Neuronal stem cell (in vitro differentiated cells): ENCODE results near the gene FASTKD1.

ENCODE experiments used
- DNase-seq: peaks from one replicate; pipeline ENCODE4 v3.0.0-alpha.2; 2013; ENCODE audit warnings: low spot score
- H2AFZ ChIP-seq: one replicate; pipeline ENCODE4 v1.6.1; 2013; ENCODE audit warnings: mild to moderate bottlenecking, low read length, inconsistent platforms
- H2AK5ac ChIP-seq: 2 replicates; pipeline ENCODE4 v1.6.1; 2013; ENCODE audit warnings: low read depth, mild to moderate bottlenecking, inconsistent platforms, low read length, moderate library complexity, mixed read lengths
- H2BK120ac ChIP-seq: 2 replicates; pipeline ENCODE4 v1.6.1; 2013; ENCODE audit warnings: low read depth, mild to moderate bottlenecking, inconsistent platforms, low read length, moderate library complexity, mixed read lengths
- H2BK12ac ChIP-seq: one replicate; pipeline ENCODE4 v1.6.1; 2013; ENCODE audit warnings: low read length, inconsistent platforms
- H2BK15ac ChIP-seq: 2 replicates; pipeline ENCODE4 v1.6.1; 2013; ENCODE audit warnings: mild to moderate bottlenecking, low read length, inconsistent platforms, mixed read lengths
- H2BK5ac ChIP-seq: one replicate; pipeline ENCODE4 v1.6.1; 2013; ENCODE audit warnings: inconsistent platforms, mild to moderate bottlenecking, low read length, moderate library complexity
- H3K14ac ChIP-seq: one replicate; pipeline ENCODE4 v1.6.1; 2013; ENCODE audit warnings: low read length, inconsistent platforms
- H3K18ac ChIP-seq: 2 replicates; pipeline ENCODE4 v1.6.1; 2013; ENCODE audit warnings: low read length, inconsistent platforms
- H3K23ac ChIP-seq: 2 replicates; pipeline ENCODE4 v1.6.1; 2013; ENCODE audit warnings: low read depth, mild to moderate bottlenecking, mixed read lengths, low read length, inconsistent platforms; ENCODE audit not compliant: poor library complexity
- H3K27ac ChIP-seq: replicated peaks from 3 replicates; pipeline ENCODE4 v1.5.1; 2013; ENCODE audit warnings: low read length, inconsistent platforms
- H3K27me3 ChIP-seq, 3 experiments: 2 replicates each; pipeline ENCODE4 v1.6.1; 2013; ENCODE audit warnings: low read length in 3 of 3, mild to moderate bottlenecking in 2 of 3, inconsistent platforms in 1 of 3, low read depth in 1 of 3, mixed read lengths in 1 of 3, moderate library complexity in 1 of 3; ENCODE audit not compliant: control insufficient read depth in 3 of 3, insufficient read depth in 3 of 3
- H3K36me3 ChIP-seq, 2 donors: replicated peaks in 1 of 2; 2 replicates each; pipeline ENCODE4 v1.6.1; 2013; ENCODE audit warnings: low read length in 2 of 2; ENCODE audit not compliant: control insufficient read depth in 2 of 2, insufficient read depth in 2 of 2
- H3K4ac ChIP-seq: 2 replicates; pipeline ENCODE4 v1.6.1; 2013; ENCODE audit warnings: inconsistent platforms, mild to moderate bottlenecking, low read length, moderate library complexity
- H3K4me1 ChIP-seq, 2 donors: 1 replicate in 1 of 2; 2 replicates in 1 of 2; pipeline ENCODE4 v1.6.1; 2013; ENCODE audit warnings: low read length in 2 of 2, low read depth in 1 of 2; ENCODE audit not compliant: control insufficient read depth in 2 of 2, insufficient read depth in 1 of 2
- H3K4me2 ChIP-seq: one replicate; pipeline ENCODE4 v1.6.1; 2013; ENCODE audit warnings: mild to moderate bottlenecking, low read length, inconsistent platforms; ENCODE audit not compliant: insufficient read depth, poor library complexity, severe bottlenecking
- H3K4me3 ChIP-seq, 2 donors: 2 replicates each; pipeline ENCODE4 v1.5.1; 2013; ENCODE audit warnings: low read length in 2 of 2, mild to moderate bottlenecking in 2 of 2, inconsistent platforms in 1 of 2, moderate library complexity in 1 of 2
- H3K79me1 ChIP-seq: one replicate; pipeline ENCODE4 v1.6.1; 2013; ENCODE audit warnings: low read depth, mild to moderate bottlenecking, inconsistent platforms, low read length, moderate library complexity
- H3K9ac ChIP-seq: one replicate; pipeline ENCODE4 v1.6.1; 2013; ENCODE audit warnings: mild to moderate bottlenecking, low read depth, low read length, inconsistent platforms; ENCODE audit not compliant: poor library complexity
- H3K9me3 ChIP-seq, 2 donors: replicated peaks in 1 of 2; 2 replicates each; pipeline versions ENCODE3 to v1.6.1; 2013; ENCODE audit warnings: low read length in 2 of 2, mild to moderate bottlenecking in 2 of 2, inconsistent platforms in 1 of 2, low read depth in 1 of 2, mixed read lengths in 1 of 2, moderate library complexity in 1 of 2; ENCODE audit not compliant: control insufficient read depth in 2 of 2, insufficient read depth in 1 of 2
- H4K8ac ChIP-seq: one replicate; pipeline ENCODE4 v1.6.1; 2013; ENCODE audit warnings: low read depth, mild to moderate bottlenecking, inconsistent platforms, low read length, moderate library complexity
- H4K91ac ChIP-seq: one replicate; pipeline ENCODE4 v1.6.1; 2013; ENCODE audit warnings: low read length, low read depth, mild to moderate bottlenecking, inconsistent platforms; ENCODE audit not compliant: poor library complexity
- WGBS, 2 donors: extraction: QIAGEN DNeasy Blood & Tissue Kit; methylation state at CpG; one replicate each; pipeline ENCODE4 v1.1.7; 2013; ENCODE audit warnings: missing lambda C conversion rate in 2 of 2, mixed read lengths in 1 of 2; ENCODE audit not compliant: insufficient read length in 2 of 2, insufficient replicate concordance in 1 of 2; ENCODE audit errors: extremely low coverage in 2 of 2; 5-methylcytosine and 5-hydroxymethylcytosine counted together

FASTKD1 gene

GRCh38 chr2:169509955-169510354 lies 63.7 kb downstream of the FASTKD1 start:
- WGBS, 2 donors = no CpG with 5 or more reads among the region's 8 CpGs
- peak overlapping the region; percentile 31 for H2AFZ ChIP-seq
- H3K9ac ChIP-seq = no peak overlapping the region

DNA sequence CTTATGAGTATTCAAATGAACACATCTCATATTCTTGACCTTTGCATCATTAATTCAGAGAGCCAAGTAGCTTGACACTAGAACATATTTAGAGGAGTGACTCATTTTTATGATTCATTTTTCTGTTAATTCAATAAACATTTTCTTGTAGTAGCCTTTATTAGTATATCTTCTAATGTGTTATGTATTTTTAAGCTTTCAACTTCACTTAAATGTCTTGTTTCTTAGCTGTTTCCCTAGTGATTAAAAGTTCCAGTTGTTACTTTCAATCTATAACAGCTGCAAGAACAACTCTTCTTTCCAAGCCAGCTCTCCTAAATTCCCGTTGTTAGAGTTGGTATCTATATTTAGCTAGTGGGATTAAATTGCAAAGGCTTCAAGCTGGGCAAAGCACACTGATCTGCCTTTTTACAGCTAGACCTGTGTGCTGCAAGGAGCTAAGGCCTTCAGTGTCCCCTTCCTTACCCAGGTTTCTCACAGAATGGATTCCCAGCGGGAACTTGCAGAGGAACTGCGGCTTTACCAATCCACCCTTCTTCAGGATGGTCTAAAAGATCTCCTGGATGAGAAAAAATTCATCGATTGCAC lies 64.3 kb downstream of the FASTKD1 start, which contains the start of gene KLHL41:
KLHL41 (plus strand) TSS at position 405 of the 588 bp plus-strand sequence; CDS start at position 482, 77 bp downstream.
- Histone ChIP-seq H3K9ac (no peak within 1 kb of the TSS), H2BK5ac (no peak within 1 kb of the TSS), H2AK5ac (no peak within 1 kb of the TSS), H2BK15ac (no peak within 1 kb of the TSS), H4K8ac (no peak within 1 kb of the TSS), H3K23ac (no peak within 1 kb of the TSS), H3K4ac (no peak within 1 kb of the TSS), H3K27me3 (no peaks in the 10 kb centered on the region), H2AFZ (peak within 1 kb of the TSS; percentile 31), H3K79me1 (no peaks in the 10 kb centered on the region), H3K4me1 (peaks cover 3 to 15% of the 10 kb centered on the region in 2 donors), H2BK120ac (no peak within 1 kb of the TSS), H3K14ac (no peak within 1 kb of the TSS), H3K18ac (no peak within 1 kb of the TSS), H3K4me2 (no peak within 1 kb of the TSS), H3K27ac (no peak within 1 kb of the TSS), H4K91ac (no peak within 1 kb of the TSS), H3K4me3 (no peak within 1 kb of the TSS), H3K9me3 (no peaks in the 10 kb centered on the region), H3K36me3 (no peaks in the 10 kb centered on the region), H2BK12ac (no peak within 1 kb of the TSS)
- DNase-seq = no peak
- no CpG with 5 or more reads among the region's 4 CpGs for WGBS, 2 donors

More at GRCh38 chr2:169509955-169510354, 63.7 kb downstream of the FASTKD1 start:
- Histone ChIP-seq H3K23ac (no peak overlapping the region), H3K4me1 (peaks cover 3 to 15% of the 10 kb centered on the region in 2 donors), H2BK120ac (no peak overlapping the region), H3K14ac (no peak overlapping the region), H4K8ac (no peak overlapping the region), H3K36me3 (no peaks in the 10 kb centered on the region), H2BK5ac (no peak overlapping the region), H3K18ac (no peak overlapping the region), H3K79me1 (no peaks in the 10 kb centered on the region), H3K27ac (no peak overlapping the region), H2BK15ac (no peak overlapping the region), H2AK5ac (no peak overlapping the region), H4K91ac (no peak overlapping the region), H2BK12ac (no peak overlapping the region), H3K4me2 (no peak overlapping the region), H3K9me3 (no peaks in the 10 kb centered on the region), H3K4me3 (no peak overlapping the region), H3K4ac (no peak overlapping the region), H3K27me3 (no peaks in the 10 kb centered on the region)
- no peak for DNase-seq

DNA sequence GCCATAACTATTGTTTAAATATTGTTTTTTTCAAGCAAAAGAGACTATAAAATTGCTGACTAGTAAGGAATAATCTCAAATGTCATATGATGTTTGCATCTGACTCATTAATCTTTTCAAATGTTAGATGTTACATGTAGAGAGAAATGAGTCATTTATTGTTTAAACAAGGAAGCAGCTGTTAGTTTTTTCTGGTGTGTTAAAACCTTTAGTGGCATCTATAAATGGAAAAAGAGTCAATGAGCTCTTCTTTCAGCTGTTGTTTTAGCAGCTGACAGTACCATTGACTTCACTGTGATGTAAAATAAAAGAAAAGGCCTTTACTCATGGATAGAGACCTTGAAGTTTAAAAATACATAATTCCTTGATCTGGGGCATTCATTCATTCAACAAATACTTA lies 66.0 kb downstream of the FASTKD1 start:
- H2BK120ac ChIP-seq = no peak overlapping the region
- no peak overlapping the region for H3K14ac ChIP-seq
- H3K27ac ChIP-seq = no peak overlapping the region
- no peak overlapping the region for H3K23ac ChIP-seq
- H3K9ac ChIP-seq = no peak overlapping the region
- H3K27me3 ChIP-seq = no peaks in the 10 kb centered on the region
- H2AFZ ChIP-seq = no peak overlapping the region
- no peaks in the 10 kb centered on the region for H3K9me3 ChIP-seq
- no peaks in the 10 kb centered on the region for H3K79me1 ChIP-seq
- no peak for DNase-seq
- peaks cover 3 to 8% of the 10 kb centered on the region in 2 donors for H3K4me1 ChIP-seq
- H3K36me3 ChIP-seq = no peaks in the 10 kb centered on the region
- no peak overlapping the region for H2BK5ac ChIP-seq
- no peak overlapping the region for H3K18ac ChIP-seq
- no peak overlapping the region for H3K4me3 ChIP-seq
- H4K91ac ChIP-seq = no peak overlapping the region
- H4K8ac ChIP-seq = no peak overlapping the region
- no peak overlapping the region for H3K4ac ChIP-seq
- no peak overlapping the region for H2BK12ac ChIP-seq
- H3K4me2 ChIP-seq = no peak overlapping the region
- H2BK15ac ChIP-seq = no peak overlapping the region
- no peak overlapping the region for H2AK5ac ChIP-seq

- no CpG with 5 or more reads among the region's 19 CpGs for WGBS, 2 donors
Observed at GRCh38 chr2:169504651-169505050, 69.0 kb downstream of the FASTKD1 start.

More at GRCh38 chr2:169504651-169505050, 69.0 kb downstream of the FASTKD1 start:
- Histone ChIP-seq H4K8ac (no peak overlapping the region), H2BK120ac (no peak overlapping the region), H3K4ac (no peak overlapping the region), H3K18ac (no peak overlapping the region), H3K23ac (no peak overlapping the region), H3K27ac (no peak overlapping the region), H3K14ac (no peak overlapping the region), H3K4me1 (peaks cover 2 to 3% of the 10 kb centered on the region in 2 donors), H3K9me3 (no peaks in the 10 kb centered on the region), H2BK5ac (no peak overlapping the region), H2BK12ac (no peak overlapping the region), H4K91ac (no peak overlapping the region), H2AK5ac (no peak overlapping the region), H3K9ac (no peak overlapping the region), H2BK15ac (no peak overlapping the region), H2AFZ (no peak overlapping the region), H3K36me3 (peaks cover 0 to 5% of the 10 kb centered on the region in 2 donors), H3K79me1 (no peaks in the 10 kb centered on the region), H3K27me3 (no peaks in the 10 kb centered on the region), H3K4me2 (no peak overlapping the region), H3K4me3 (no peak overlapping the region)
- DNase-seq = no peak
